Measurements from ENCODE around the gene ACAD10. TPM values are rescaled to one million over a fixed set of nuclear protein-coding genes. Genes with fewer than 3 reads are reported as not detected.

The ACAD10 gene
- total RNA-seq, 1 donor from 2014 or later: 24.2 TPM

- no peak overlapping the region for H3K27ac Mint-ChIP-seq
- no peak overlapping the region for H3K4me3 Mint-ChIP-seq
- H3K27me3 Mint-ChIP-seq (ENCODE audit: insufficient read depth): no peaks in the 10 kb centered on the region
- no peaks in the 10 kb centered on the region for H3K36me3 Mint-ChIP-seq (ENCODE audit: low read depth)
- no peaks in the 10 kb centered on the region for H3K4me1 Mint-ChIP-seq (ENCODE audit: low read depth)
- no peak for DNase-seq (ENCODE audit: low spot score)
- intact Hi-C loops (cut with micrococcal nuclease): no loop called here
- H3K9me3 Mint-ChIP-seq: no peaks in the 10 kb centered on the region
These were observed 112.3 kb downstream of the ACAD10 start for GRCh38 chr12:111798182-111798581.

GRCh38 chr12:111799758-111800157 lies 113.9 kb downstream of the ACAD10 start:
- Mint-ChIP-seq H3K27ac (no peak overlapping the region), H3K27me3 (ENCODE audit: insufficient read depth) (no peaks in the 10 kb centered on the region), H3K9me3 (no peaks in the 10 kb centered on the region), H3K36me3 (ENCODE audit: low read depth) (no peaks in the 10 kb centered on the region), H3K4me1 (ENCODE audit: low read depth) (no peaks in the 10 kb centered on the region), H3K4me3 (no peak overlapping the region)
- intact Hi-C loops (cut with micrococcal nuclease): no loop called here
- DNase-seq (ENCODE audit: low spot score): no peak

- H3K9me3 Mint-ChIP-seq: no peaks in the 10 kb centered on the region
- no peaks in the 10 kb centered on the region for H3K4me1 Mint-ChIP-seq (ENCODE audit: low read depth)
- no peak overlapping the region for H3K4me3 Mint-ChIP-seq
- intact Hi-C loops (cut with micrococcal nuclease): no loop called here
- H3K27ac Mint-ChIP-seq: no peak overlapping the region
- DNase-seq (ENCODE audit: low spot score): no peak
- H3K36me3 Mint-ChIP-seq (ENCODE audit: low read depth): no peaks in the 10 kb centered on the region
- H3K27me3 Mint-ChIP-seq (ENCODE audit: insufficient read depth): no peaks in the 10 kb centered on the region
These were observed 117.3 kb downstream of the ACAD10 start for GRCh38 chr12:111803038-111803626.

- H3K27me3 Mint-ChIP-seq (ENCODE audit: insufficient read depth): no peaks in the 10 kb centered on the region
- no peak for DNase-seq (ENCODE audit: low spot score)
- no peak overlapping the region for H3K27ac Mint-ChIP-seq
- intact Hi-C loops (cut with micrococcal nuclease): no loop called here
- H3K4me1 Mint-ChIP-seq (ENCODE audit: low read depth): no peaks in the 10 kb centered on the region
- H3K9me3 Mint-ChIP-seq: no peaks in the 10 kb centered on the region
- H3K36me3 Mint-ChIP-seq (ENCODE audit: low read depth): no peaks in the 10 kb centered on the region
- H3K4me3 Mint-ChIP-seq: no peak overlapping the region
These were observed 118.0 kb downstream of the ACAD10 start for GRCh38 chr12:111803851-111804250.

GRCh38 chr12:111806304-111806703 lies 120.5 kb downstream of the ACAD10 start:
- H3K9me3 Mint-ChIP-seq: no peaks in the 10 kb centered on the region
- no peaks in the 10 kb centered on the region for H3K27me3 Mint-ChIP-seq (ENCODE audit: insufficient read depth)
- no peak for DNase-seq (ENCODE audit: low spot score)
- no peaks in the 10 kb centered on the region for H3K36me3 Mint-ChIP-seq (ENCODE audit: low read depth)
- H3K27ac Mint-ChIP-seq: no peak overlapping the region
- H3K4me1 Mint-ChIP-seq (ENCODE audit: low read depth): no peaks in the 10 kb centered on the region
- intact Hi-C loops (cut with micrococcal nuclease): no loop called here
- no peak overlapping the region for H3K4me3 Mint-ChIP-seq

Other genes with a start within 250 kb of the ACAD10 start
- 54.4 and 56.5 TPM in 2 replicates for gene ATXN2, start 86.7 kb upstream of the ACAD10 start, total RNA-seq
- gene BRAP, start 97 bp upstream of the ACAD10 start, total RNA-seq: 22.1 and 22.2 TPM in 2 replicates
- 0.15 and 0.44 TPM in 2 replicates for gene ALDH2, start 80.9 kb downstream of the ACAD10 start, total RNA-seq
- gene MAPKAPK5, start 156.2 kb downstream of the ACAD10 start, total RNA-seq: 82.1 and 86.5 TPM in 2 replicates

Measured in activated T-helper 1 cell treated with anti-CD3 and anti-CD28 coated beads, Interleukin-12 subunit alpha, Interleukin-12 subunit beta, Interleukin-2, Interleukin-4 antibody, amounts not matched to agents 30 ng/mL and 10 ng/mL and 1 ng/mL, durations not matched to agents 14 hours and 24 hours and 36 hours (primary cell).